SU-DHL-6 (cell line): ENCODE results near the gene STAG2.

Source experiments
- H2AFZ ChIP-seq: fragments of 200-600 bp; sonication (generic); 2 replicates; pipeline ENCODE4 v1.6.1; 2014; ENCODE audit warnings: low read depth, mild to moderate bottlenecking, moderate library complexity, mixed read lengths, antibody characterized with exemption, low read length; ENCODE audit not compliant: severe bottlenecking
- H3F3A ChIP-seq: fragments of 200-600 bp; shearing (Covaris generic); 2 replicates; pipeline ENCODE4 v1.6.0; 2016; ENCODE audit warnings: antibody characterized with exemption, mild to moderate bottlenecking; ENCODE audit not compliant: insufficient read depth
- H3K27ac ChIP-seq: fragments of 200-600 bp; sonication (generic); 2 replicates; pipeline ENCODE4 v1.5.1; 2016; ENCODE audit warnings: low read depth, mild to moderate bottlenecking, low read length, moderate library complexity, mixed read lengths
- H3K27me3 ChIP-seq: fragments of 200-600 bp; sonication (generic), shearing (Covaris generic); 2 replicates; pipeline ENCODE4 v1.6.0; 2014; ENCODE audit warnings: mild to moderate bottlenecking, low read length
- H3K36me3 ChIP-seq: fragments of 200-600 bp; sonication (generic); 2 replicates; pipeline ENCODE4 v1.6.1; 2014; ENCODE audit warnings: mild to moderate bottlenecking, low read length, mixed read lengths
- H3K4me2 ChIP-seq: fragments of 300-600, 200-600 bp; shearing (Covaris generic), sonication (generic); 2 replicates; pipeline ENCODE4 v1.6.0; 2014; ENCODE audit warnings: low read length, low read depth, mild to moderate bottlenecking; ENCODE audit not compliant: poor library complexity, severe bottlenecking
- H3K4me3 ChIP-seq: fragments of 200-600 bp; sonication (generic); 2 replicates; pipeline ENCODE4 v1.5.1; 2014; ENCODE audit warnings: antibody characterized with exemption, low read length, mild to moderate bottlenecking, mixed read lengths; ENCODE audit not compliant: insufficient read depth, poor library complexity, severe bottlenecking
- H3K79me2 ChIP-seq: fragments of 200-600 bp; sonication (generic); 2 replicates; pipeline ENCODE4 v1.6.1; 2014; ENCODE audit warnings: mild to moderate bottlenecking, low read length, moderate library complexity; ENCODE audit not compliant: insufficient read depth
- H3K9ac ChIP-seq: fragments of 200-600 bp; sonication (generic); 2 replicates; pipeline ENCODE4 v1.7.0; 2014; ENCODE audit warnings: mild to moderate bottlenecking, low read length
- H3K9me2 ChIP-seq: fragments of 200-600 bp; sonication (generic); replicated peaks from 2 replicates; pipeline ENCODE4 v1.6.1; 2014; ENCODE audit warnings: low read length; ENCODE audit not compliant: insufficient read depth
- H3K9me3 ChIP-seq: fragments of 200-600 bp; sonication (generic); 2 replicates; pipeline ENCODE4 v1.6.1; 2014; ENCODE audit warnings: low read length, mixed read lengths; ENCODE audit not compliant: insufficient read depth
- H4K20me1 ChIP-seq: fragments of 200-600 bp; sonication (generic); 2 replicates; pipeline ENCODE4 v1.6.1; 2014; ENCODE audit warnings: low read depth, mild to moderate bottlenecking, antibody characterized with exemption, low read length, moderate library complexity, mixed read lengths
- CTCF ChIP-seq: fragments of 200-600 bp; sonication (generic); IDR thresholded peaks from one replicate; pipeline ENCODE4 v1.5.1; 2017; ENCODE audit warnings: antibody characterized with exemption, mild to moderate bottlenecking, low read length, moderate library complexity; ENCODE audit not compliant: insufficient read depth, poor library complexity, severe bottlenecking
- EZH2phosphoT487 ChIP-seq: fragments of 200-600 bp; sonication (generic), shearing (Covaris generic); conservative IDR thresholded peaks from 2 replicates; pipeline ENCODE4 v1.6.1; 2018; ENCODE audit warnings: mild to moderate bottlenecking, antibody characterized with exemption, low read length, moderate library complexity, mixed read lengths

Gene STAG2

DNA sequence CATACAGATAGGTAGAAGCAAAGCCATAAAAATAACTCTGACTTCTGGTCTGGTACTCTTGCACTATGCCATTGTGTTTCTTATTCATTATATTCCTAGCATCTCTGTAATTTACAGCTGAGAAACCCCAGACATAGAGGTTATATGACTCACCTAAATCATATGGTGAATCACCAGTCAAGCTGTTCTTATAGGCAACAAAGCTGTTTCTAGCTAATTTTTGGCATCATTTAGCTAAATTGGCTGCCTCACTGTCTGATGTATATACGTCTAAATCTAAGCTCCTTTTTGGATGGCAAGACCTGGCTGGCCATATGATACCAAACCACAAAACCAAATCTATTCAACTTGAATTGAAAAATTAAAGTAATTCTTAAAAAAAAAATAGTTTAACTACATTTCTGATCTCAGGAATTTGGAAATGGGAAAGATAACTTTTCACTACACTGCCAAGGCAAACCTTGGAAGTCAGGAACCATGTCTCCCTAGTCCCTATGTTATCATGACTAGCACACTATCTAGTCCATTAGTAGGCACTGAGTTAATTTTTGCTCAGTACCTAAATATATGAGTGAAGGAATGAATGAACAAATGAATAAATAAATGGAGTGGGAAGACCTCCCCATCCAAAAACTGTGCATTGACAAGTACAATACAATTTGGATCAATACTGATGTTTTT lies 41.3 kb upstream of the STAG2 start:
- no peaks in the 10 kb centered on the region for H4K20me1 ChIP-seq
- no peak overlapping the region for H3K9ac ChIP-seq
- H3K27ac ChIP-seq, result no peak overlapping the region
- no peaks in the 10 kb centered on the region for H3K79me2 ChIP-seq
- no peaks in the 10 kb centered on the region for H3K27me3 ChIP-seq
- no peaks in the 10 kb centered on the region for H3K9me3 ChIP-seq
- H3K4me3 ChIP-seq, result no peak overlapping the region
- no peaks in the 10 kb centered on the region for H3F3A ChIP-seq
- H3K4me2 ChIP-seq, result no peak overlapping the region
- H2AFZ ChIP-seq, result no peak overlapping the region
- H3K36me3 ChIP-seq, result no peaks in the 10 kb centered on the region
- TF ChIP-seq CTCF (no peak), EZH2phosphoT487 (no peak)
- no peaks in the 10 kb centered on the region for H3K9me2 ChIP-seq

- Histone ChIP-seq H3K79me2 (no peaks in the 10 kb centered on the region), H3K4me2 (no peak overlapping the region), H4K20me1 (no peaks in the 10 kb centered on the region), H3K27me3 (no peaks in the 10 kb centered on the region), H3F3A (no peaks in the 10 kb centered on the region), H2AFZ (no peak overlapping the region), H3K4me3 (no peak overlapping the region), H3K27ac (no peak overlapping the region), H3K9me2 (no peaks in the 10 kb centered on the region), H3K36me3 (no peaks in the 10 kb centered on the region), H3K9me3 (no peaks in the 10 kb centered on the region), H3K9ac (no peak overlapping the region)
- TF ChIP-seq EZH2phosphoT487 (no peak), CTCF (no peak)
Measured at GRCh38 chrX:123923211-123923610, 38.3 kb upstream of the STAG2 start.

DNA sequence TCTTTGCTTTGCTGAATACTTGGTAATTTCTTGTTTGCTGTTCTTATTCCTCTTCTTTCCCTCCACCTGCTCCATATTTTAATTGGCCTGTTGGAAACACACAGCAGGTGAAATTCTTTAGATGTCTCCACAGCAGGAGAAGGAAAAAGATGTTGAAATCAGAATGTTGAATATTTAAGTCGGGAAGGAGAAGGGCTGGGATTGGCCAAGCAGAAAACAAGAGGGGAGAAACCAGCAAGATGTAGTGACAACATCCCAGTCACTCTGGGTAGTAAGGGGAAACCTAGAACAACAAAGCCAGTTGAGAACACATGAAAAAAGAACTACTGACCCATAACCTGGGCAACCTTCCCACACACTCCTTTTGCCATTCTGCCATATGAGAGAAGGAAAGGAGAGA lies 37.3 kb upstream of the STAG2 start:
- no peaks in the 10 kb centered on the region for H3K9me2 ChIP-seq
- no peak overlapping the region for H3K4me3 ChIP-seq
- no peak overlapping the region for H3K4me2 ChIP-seq
- H3K27ac ChIP-seq, result no peak overlapping the region
- no peak for TF ChIP-seq CTCF
- no peak for TF ChIP-seq EZH2phosphoT487
- no peaks in the 10 kb centered on the region for H3K36me3 ChIP-seq
- no peaks in the 10 kb centered on the region for H4K20me1 ChIP-seq
- no peaks in the 10 kb centered on the region for H3K9me3 ChIP-seq
- no peaks in the 10 kb centered on the region for H3F3A ChIP-seq
- no peak overlapping the region for H2AFZ ChIP-seq
- H3K27me3 ChIP-seq, result no peaks in the 10 kb centered on the region
- H3K9ac ChIP-seq, result no peak overlapping the region
- no peaks in the 10 kb centered on the region for H3K79me2 ChIP-seq
